NOMO-1 treated with dmso at 0.1 percent for 144 hours (cell line): ENCODE data around the gene CFHR2.

Source experiments
- DNase-seq: peaks from one replicate; lab custom pipeline; 2025; ENCODE audit not compliant: unreplicated experiment; lab: John Stamatoyannopoulos, UW

Gene CFHR2

GRCh38 chr1:196997423-196997822 lies 53.9 kb downstream of the CFHR2 start:
- DNase-seq = no peak

GRCh38 chr1:197001828-197002227 lies 58.3 kb downstream of the CFHR2 start:
- no peak for DNase-seq

GRCh38 chr1:197003132-197003531 lies 59.6 kb downstream of the CFHR2 start:
- no peak for DNase-seq

- no peak for DNase-seq
Observed at GRCh38 chr1:197008861-197009260, 65.3 kb downstream of the CFHR2 start.
